ENCODE data around the gene ZNF564. TPM values are rescaled to one million over a fixed set of nuclear protein-coding genes. Genes with fewer than 3 reads are reported as not detected.
"Not testable (repeated sequence)": the region's sequence is repeated elsewhere in the genome, so short reads cannot be mapped to it uniquely, and the experiment has no call there.

ZNF564 gene
- total RNA-seq, 1 experiment from 2014 or later = 6.1 TPM

GRCh38 chr19:12494260-12494860 is 56.9 kb downstream of the ZNF564 start:
- H3K79me2 ChIP-seq (ENCODE audit: insufficient read depth, low read length) = no peaks in the 10 kb centered on the region
- ChIA-PET POLR2A (no interaction called here), CTCF (no interaction called here), RAD21 (ENCODE audit: low non-redundant PET in 1 of 2, low total read pairs in 2 of 2, uncharacterized antibody in 2 of 2, unreplicated experiment in 2 of 2) (no interaction called here)
- no peaks in the 10 kb centered on the region for H3K27me3 ChIP-seq (ENCODE audit: insufficient read depth, low read length)
- no peaks in the 10 kb centered on the region for H3K36me3 ChIP-seq (ENCODE audit: control insufficient read depth in 1 of 2, insufficient read depth in 2 of 2, low read length in 2 of 2)
- ATAC-seq (no peak), DNase-seq (ENCODE audit: low read depth, low spot score) (no peak)
- intact Hi-C loops (cut with micrococcal nuclease) = no loop called here
- H3K9ac ChIP-seq (ENCODE audit: low read length) = no peak overlapping the region
- no peaks in the 10 kb centered on the region for H3K9me2 ChIP-seq (ENCODE audit: insufficient read depth)
- no peak overlapping the region for H3K27ac ChIP-seq (ENCODE audit: low read depth, low read length)
- no peak overlapping the region for H3K4me3 ChIP-seq (replicated peaks in 1 of 2; ENCODE audit: low read depth in 1 of 2, low read length in 2 of 2)
- H2AFZ ChIP-seq (ENCODE audit: low read depth, low read length, poor library complexity, severe bottlenecking) = no peak overlapping the region
- H4K20me1 ChIP-seq (ENCODE audit: insufficient read depth) = no peaks in the 10 kb centered on the region
- peaks cover 0 to 10% of the 10 kb centered on the region in 2 experiments; a peak in 2 of 4 replicates for H3K9me3 ChIP-seq (ENCODE audit: control insufficient read depth in 1 of 2, insufficient read depth in 1 of 2, low read depth in 1 of 2, low read length in 2 of 2)
- BruUV-seq (replicated peaks) = no TSS peak
- H3K4me1 ChIP-seq (ENCODE audit: control insufficient read depth in 1 of 2, insufficient read depth in 2 of 2, low read length in 2 of 2) = no peaks in the 10 kb centered on the region
- no peak overlapping the region for H3K4me2 ChIP-seq (ENCODE audit: low read length)
- no peak for TF ChIP-seq EGR1 (IDR thresholded peaks at IDR 0.05; ENCODE audit: low read depth)
- TF ChIP-seq RAD21 (IDR thresholded peaks at IDR 0.05; ENCODE audit: low read depth) = no peak
- TF ChIP-seq SIN3A (IDR thresholded peaks at IDR 0.05; ENCODE audit: low read depth) = no peak
- no peak for TF ChIP-seq SP1 (IDR thresholded peaks at IDR 0.05; ENCODE audit: low read depth)
- TF ChIP-seq, protein P1, sequence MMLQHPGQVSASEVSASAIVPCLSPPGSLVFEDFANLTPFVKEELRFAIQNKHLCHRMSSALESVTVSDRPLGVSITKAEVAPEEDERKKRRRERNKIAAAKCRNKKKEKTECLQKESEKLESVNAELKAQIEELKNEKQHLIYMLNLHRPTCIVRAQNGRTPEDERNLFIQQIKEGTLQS (IDR thresholded peaks at IDR 0.05) = no peak
- no peak for TF ChIP-seq EZH2 (IDR thresholded peaks at IDR 0.05)
- TF ChIP-seq CEBPB (IDR thresholded peaks at IDR 0.05; ENCODE audit: low read depth) = no peak

- H3K4me3 ChIP-seq (replicated peaks in 1 of 2; ENCODE audit: low read depth in 1 of 2, low read length in 2 of 2); DNase-seq (ENCODE audit: low read depth, low spot score); intact Hi-C loops (cut with micrococcal nuclease); BruUV-seq (replicated peaks); POLR2A ChIA-PET; H4K20me1 ChIP-seq (ENCODE audit: insufficient read depth); H3K36me3 ChIP-seq (ENCODE audit: control insufficient read depth in 1 of 2, insufficient read depth in 2 of 2, low read length in 2 of 2); ATAC-seq; H3K9me2 ChIP-seq (ENCODE audit: insufficient read depth); CTCF ChIA-PET; H3K4me1 ChIP-seq (ENCODE audit: control insufficient read depth in 1 of 2, insufficient read depth in 2 of 2, low read length in 2 of 2); H3K4me2 ChIP-seq (ENCODE audit: low read length); RAD21 ChIA-PET (ENCODE audit: low non-redundant PET in 1 of 2, low total read pairs in 2 of 2, uncharacterized antibody in 2 of 2, unreplicated experiment in 2 of 2); H3K27me3 ChIP-seq (ENCODE audit: insufficient read depth, low read length); H3K9ac ChIP-seq (ENCODE audit: low read length); H3K79me2 ChIP-seq (ENCODE audit: insufficient read depth, low read length); H3K9me3 ChIP-seq (ENCODE audit: control insufficient read depth in 1 of 2, insufficient read depth in 1 of 2, low read depth in 1 of 2, low read length in 2 of 2); H2AFZ ChIP-seq (ENCODE audit: low read depth, low read length, poor library complexity, severe bottlenecking); H3K27ac ChIP-seq (ENCODE audit: low read depth, low read length): not testable (repeated sequence)
These were observed 65.0 kb downstream of the ZNF564 start for GRCh38 chr19:12486265-12486783.
